AG04450 (cell line): Measurements from ENCODE around the gene PIGU. TPM values are rescaled to one million over a fixed set of nuclear protein-coding genes. Genes with fewer than 3 reads are reported as not detected.
A peak's percentile ranks its signal among the peaks of the same experiment; 100 is the strongest.
"Not testable (repeated sequence)": the region's sequence is repeated elsewhere in the genome, so short reads cannot be mapped to it uniquely, and the experiment has no call there.

Experiments used
- CTCF ChIA-PET: fragments of 300-600, 350-600 bp; formaldehyde crosslinking; extraction: SDS; loops from one replicate; lab custom pipeline; 2022; ENCODE audit warnings: antibody characterized with exemption, inconsistent platforms; lab: Charles Lee
- POLR2A ChIA-PET: fragments of 350-600 bp; formaldehyde crosslinking; extraction: SDS; loops from one replicate; lab custom pipeline; 2021; ENCODE audit warnings: antibody characterized with exemption, inconsistent platforms; lab: Yijun Ruan, JAX
- DNase-seq: peaks from one replicate; pipeline ENCODE4 v3.0.0-alpha.2; 2011; ENCODE audit warnings: low read depth, low spot score
- H3K27ac ChIP-seq: one replicate; pipeline ENCODE4 v1.5.1; 2012; ENCODE audit warnings: low read depth, low read length, control low read depth
- H3K27me3 ChIP-seq: one replicate; pipeline ENCODE4 v1.6.0; 2012; ENCODE audit warnings: low read length; ENCODE audit not compliant: control insufficient read depth, insufficient read depth
- H3K4me3 ChIP-seq: 2 replicates; pipeline ENCODE4 v1.5.1; 2011; ENCODE audit warnings: mild to moderate bottlenecking, low read depth, low read length, control low read depth
- H3K9me3 ChIP-seq: 2 replicates; pipeline ENCODE4 v1.5.1; 2012; ENCODE audit warnings: low read length; ENCODE audit not compliant: control insufficient read depth, insufficient read depth
- polyA plus RNA-seq: library from polyadenylated mRNA; depleted of rRNA; stranded (reverse); fragments of >200 nt; gene quantifications from 2 replicates; pipeline ENCODE4 v1.2.3, GENCODE V29; 2011
- TF ChIP-seq, protein P1 (sequence below): IDR thresholded peaks from 2 replicates; pipeline ENCODE4 v1.5.1; 2011; ENCODE audit warnings: low read depth, low read length, control low read depth, inconsistent platforms

PIGU gene
- polyA plus RNA-seq, 1 experiment: 54.8 TPM

DNA sequence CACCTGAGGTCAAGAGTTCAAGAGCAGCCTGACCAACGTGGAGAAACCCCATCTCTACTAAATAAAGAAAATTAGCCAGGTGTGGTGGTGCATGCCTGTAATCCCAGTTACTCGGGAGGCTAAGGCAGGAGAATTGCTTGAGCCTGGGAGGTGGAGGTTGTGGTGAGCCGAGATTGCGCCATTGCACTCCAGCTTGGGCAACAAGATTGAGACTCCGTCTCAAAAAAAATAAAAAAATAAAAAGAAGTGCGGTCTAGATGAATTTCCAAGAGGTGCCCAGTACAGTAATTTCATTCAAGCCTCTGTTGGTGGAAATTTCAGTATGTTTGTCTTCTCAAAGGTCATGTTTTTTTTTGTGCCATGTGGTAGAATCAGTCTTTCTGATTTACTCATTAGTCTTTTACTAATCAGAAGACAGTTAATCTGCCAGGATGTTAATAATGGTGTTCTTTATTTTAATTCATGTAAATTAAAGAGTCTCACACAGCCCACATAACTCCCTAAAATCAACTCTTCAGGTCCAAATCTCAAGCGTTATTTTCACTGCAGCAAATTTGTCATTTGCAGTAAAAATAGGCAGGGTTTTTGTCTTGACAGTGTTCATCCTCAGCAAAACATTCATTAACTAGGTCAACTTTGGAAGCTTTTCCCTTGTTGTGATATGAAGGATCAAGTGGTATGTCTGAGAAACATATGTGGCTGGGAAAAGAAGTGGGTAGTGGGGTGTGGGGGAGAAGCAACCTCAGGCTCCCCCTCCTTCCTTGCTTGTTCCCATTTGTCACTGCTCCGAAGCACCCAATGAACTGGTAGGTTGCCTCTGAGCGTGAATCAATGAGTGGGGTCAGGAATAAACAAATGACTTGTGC, 40.6 kb upstream of the PIGU start:
- no peak overlapping the region for H3K4me3 ChIP-seq
- no peak overlapping the region for H3K27ac ChIP-seq
- POLR2A ChIA-PET: no interaction called here
- TF ChIP-seq, protein P1, sequence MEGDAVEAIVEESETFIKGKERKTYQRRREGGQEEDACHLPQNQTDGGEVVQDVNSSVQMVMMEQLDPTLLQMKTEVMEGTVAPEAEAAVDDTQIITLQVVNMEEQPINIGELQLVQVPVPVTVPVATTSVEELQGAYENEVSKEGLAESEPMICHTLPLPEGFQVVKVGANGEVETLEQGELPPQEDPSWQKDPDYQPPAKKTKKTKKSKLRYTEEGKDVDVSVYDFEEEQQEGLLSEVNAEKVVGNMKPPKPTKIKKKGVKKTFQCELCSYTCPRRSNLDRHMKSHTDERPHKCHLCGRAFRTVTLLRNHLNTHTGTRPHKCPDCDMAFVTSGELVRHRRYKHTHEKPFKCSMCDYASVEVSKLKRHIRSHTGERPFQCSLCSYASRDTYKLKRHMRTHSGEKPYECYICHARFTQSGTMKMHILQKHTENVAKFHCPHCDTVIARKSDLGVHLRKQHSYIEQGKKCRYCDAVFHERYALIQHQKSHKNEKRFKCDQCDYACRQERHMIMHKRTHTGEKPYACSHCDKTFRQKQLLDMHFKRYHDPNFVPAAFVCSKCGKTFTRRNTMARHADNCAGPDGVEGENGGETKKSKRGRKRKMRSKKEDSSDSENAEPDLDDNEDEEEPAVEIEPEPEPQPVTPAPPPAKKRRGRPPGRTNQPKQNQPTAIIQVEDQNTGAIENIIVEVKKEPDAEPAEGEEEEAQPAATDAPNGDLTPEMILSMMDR: no peak
- H3K27me3 ChIP-seq: no peaks in the 10 kb centered on the region
- no peak for DNase-seq
- H3K9me3 ChIP-seq: no peaks in the 10 kb centered on the region
- CTCF ChIA-PET: interaction anchor here (0.7 kb wide), 1 partner anchor 427 kb away, joined by 4 read pairs; no protein-coding TSS in a partner anchor

DNA sequence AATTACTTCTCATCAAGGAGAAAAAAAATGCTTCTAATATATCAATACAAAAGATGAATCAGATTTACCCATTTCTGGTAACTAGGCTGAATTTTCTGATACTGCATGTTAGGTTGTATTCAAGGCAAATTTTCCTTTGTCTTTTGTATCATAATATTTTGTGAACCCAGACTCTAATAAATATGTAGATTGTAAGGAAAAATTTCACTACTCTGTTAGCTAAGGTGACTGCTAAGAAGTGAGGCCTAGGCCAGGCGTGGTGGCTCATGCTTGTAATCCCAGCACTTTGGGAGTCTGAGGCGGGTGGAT, 40.0 kb upstream of the PIGU start:
- no peaks in the 10 kb centered on the region for H3K9me3 ChIP-seq
- H3K4me3 ChIP-seq: no peak overlapping the region
- DNase-seq: no peak
- no peak overlapping the region for H3K27ac ChIP-seq
- TF ChIP-seq, protein P1: no peak
- H3K27me3 ChIP-seq: no peaks in the 10 kb centered on the region
- POLR2A ChIA-PET: no interaction called here
- CTCF ChIA-PET: interaction anchor here (0.7 kb wide), 1 partner anchor 428 kb away, joined by 4 read pairs; no protein-coding TSS in a partner anchor

DNA sequence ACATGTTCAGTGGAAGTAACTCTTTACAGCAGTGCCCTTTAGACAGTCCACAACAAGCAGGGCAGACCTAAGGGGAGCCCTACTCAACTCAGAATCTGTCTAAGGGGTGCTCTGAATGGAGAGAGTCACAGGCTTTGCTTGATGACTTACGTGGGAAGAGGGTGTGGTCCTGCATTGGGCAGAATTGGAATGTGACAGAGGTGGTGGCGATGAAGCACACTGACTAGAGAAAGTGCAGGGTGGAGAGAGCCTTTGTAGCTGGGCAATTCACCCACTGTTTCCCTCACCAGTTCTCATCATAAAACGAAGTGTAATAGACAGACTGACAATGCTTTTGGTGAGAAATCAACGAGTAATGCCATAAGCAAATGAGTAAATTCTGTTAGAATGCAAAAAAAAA, 38.5 kb upstream of the PIGU start:
- Histone ChIP-seq H3K9me3 (no peaks in the 10 kb centered on the region), H3K27me3 (no peaks in the 10 kb centered on the region), H3K27ac (no peak overlapping the region), H3K4me3 (no peak overlapping the region)
- TF ChIP-seq, protein P1: no peak
- ChIA-PET CTCF (no interaction called here), POLR2A (interaction anchor here (0.6 kb wide), 1 partner anchor 9 kb away, joined by 3 read pairs; no protein-coding TSS in a partner anchor)
- no peak for DNase-seq

DNA sequence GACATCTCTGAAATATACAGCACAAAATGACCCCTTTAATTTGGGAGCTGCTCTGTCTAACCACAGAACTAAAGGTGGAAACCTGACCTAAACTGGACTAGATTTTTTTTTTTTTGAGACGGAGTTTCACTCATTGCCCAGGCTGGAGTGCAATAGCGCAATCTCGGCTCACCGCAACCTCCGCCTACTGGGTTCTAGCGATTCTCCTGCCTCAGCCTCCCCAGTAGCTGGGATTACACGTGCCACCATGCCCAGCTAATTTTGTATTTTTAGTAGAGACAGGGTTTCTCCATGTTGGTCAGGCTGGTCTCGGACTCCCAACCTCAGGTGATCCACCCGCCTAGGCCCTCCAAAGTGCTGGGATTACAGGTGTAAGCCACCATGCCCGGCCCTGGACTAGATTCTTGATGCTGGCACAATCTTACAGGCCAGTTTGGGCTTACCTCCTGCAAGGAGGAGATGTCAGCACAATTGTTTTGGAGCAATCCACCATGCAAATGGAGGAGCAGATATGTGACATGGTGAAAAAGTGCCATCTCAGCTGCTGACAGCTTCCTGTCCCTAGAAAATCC, 37.1 kb upstream of the PIGU start:
- not testable (repeated sequence) for H3K9me3 ChIP-seq, H3K4me3 ChIP-seq, DNase-seq, H3K27me3 ChIP-seq
- POLR2A ChIA-PET: interaction anchor here (0.6 to 1.2 kb wide), 3 partner anchors 18 to 70 kb away, joined by 3 to 4 read pairs (median 3); no protein-coding TSS in a partner anchor
- peak overlapping the region; percentile 72 for H3K27ac ChIP-seq
- CTCF ChIA-PET: interaction anchor here (0.8 to 1.8 kb wide), 3 partner anchors 56 to 401 kb away, joined by 3 to 6 read pairs (median 4); no protein-coding TSS in a partner anchor

DNA sequence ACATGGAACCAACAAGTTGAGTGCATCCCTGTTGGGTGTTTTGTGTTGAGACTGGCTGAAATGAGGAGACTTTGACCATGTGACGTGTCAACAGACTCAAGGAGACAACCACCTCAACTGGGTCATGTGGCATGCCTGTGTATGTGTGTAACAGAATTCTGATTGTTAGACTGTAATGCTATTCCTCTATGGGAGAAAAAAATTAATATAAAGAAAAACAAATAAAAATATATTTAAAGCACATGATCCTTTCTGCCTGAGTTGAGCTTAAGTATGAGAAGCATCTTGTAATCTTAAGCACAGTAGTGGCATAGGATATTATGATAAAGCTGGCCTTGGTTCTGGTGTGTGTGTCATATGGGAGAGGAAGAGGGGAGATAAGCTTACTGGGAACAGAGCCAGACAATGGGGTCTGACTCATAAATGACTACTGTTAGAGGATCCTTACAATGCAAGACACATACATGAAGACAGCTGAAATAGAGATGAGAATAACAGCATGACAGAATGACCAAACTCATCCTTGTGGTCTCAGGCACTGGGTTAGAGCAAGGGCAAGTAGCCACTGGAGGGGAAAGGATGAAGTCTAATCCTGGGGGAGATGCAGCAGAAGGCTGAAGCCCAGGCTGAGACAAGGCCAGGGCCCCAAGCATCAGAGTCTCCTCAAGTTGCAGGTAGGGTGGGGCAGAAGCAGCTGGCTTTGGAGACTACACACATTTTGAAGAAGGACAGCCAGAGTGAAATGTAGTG, 36.5 kb upstream of the PIGU start:
- ChIA-PET POLR2A (interaction anchor here (0.6 to 1.2 kb wide), 5 partner anchors 9 to 155 kb away, joined by 3 to 4 read pairs (median 3); partner anchors contain the start of gene TP53INP2), CTCF (interaction anchor here (1.1 to 1.8 kb wide), 3 partner anchors 57 to 400 kb away, joined by 3 to 6 read pairs (median 4); no protein-coding TSS in a partner anchor)
- no peak overlapping the region for H3K4me3 ChIP-seq
- TF ChIP-seq, protein P1: no peak
- H3K27ac ChIP-seq: peak overlapping the region; percentile 72
- peak; percentile 97 for DNase-seq
- no peaks in the 10 kb centered on the region for H3K9me3 ChIP-seq
- no peaks in the 10 kb centered on the region for H3K27me3 ChIP-seq
